Kidney (tissue), 14 donors: ENCODE data around the gene KRT24. TPM values are rescaled to one million over a fixed set of nuclear protein-coding genes. Genes with fewer than 3 reads are reported as not detected.

Experiments used
- DNase-seq, 5 donors: peaks; one replicate each; pipeline ENCODE4 v3.0.0-alpha.2; 2013 to 2020
- FAIRE-seq: peaks from 2 replicates; lab custom pipeline; 2012; peaks lifted over from hg19 to GRCh38; lab: Jason Lieb, UNC
- H3K27ac ChIP-seq, 2 donors: one replicate each; pipeline ENCODE4 v1.7.0; 2013; ENCODE audit warnings: low read depth in 2 of 2, low read length in 2 of 2, inconsistent platforms in 1 of 2
- H3K27me3 ChIP-seq: one replicate; pipeline ENCODE4 v1.7.1; 2013; ENCODE audit warnings: low read length, inconsistent platforms; ENCODE audit not compliant: control insufficient read depth, insufficient read depth
- H3K36me3 ChIP-seq, 3 donors: one replicate each; pipeline versions ENCODE4 v1.7.0 to v1.7.1; 2013; ENCODE audit warnings: low read length in 3 of 3, control low read depth in 1 of 3, inconsistent platforms in 1 of 3; ENCODE audit not compliant: insufficient read depth in 3 of 3, control insufficient read depth in 2 of 3
- H3K4me1 ChIP-seq, 3 donors: one replicate each; pipeline versions ENCODE4 v1.7.0 to v1.7.1; 2013; ENCODE audit warnings: low read length in 3 of 3, inconsistent platforms in 1 of 3, low read depth in 1 of 3; ENCODE audit not compliant: control insufficient read depth in 2 of 3, insufficient read depth in 2 of 3
- H3K4me3 ChIP-seq, 3 donors: one replicate each; pipeline versions ENCODE4 v1.7.0 to v1.8.1; 2013; ENCODE audit warnings: low read length in 3 of 3, control low read depth in 1 of 3, inconsistent platforms in 1 of 3
- H3K9ac ChIP-seq, 3 donors: one replicate each; pipeline versions ENCODE4 v1.7.0 to v1.7.1; 2013; ENCODE audit warnings: low read length in 3 of 3, control low read depth in 1 of 3, inconsistent platforms in 1 of 3
- H3K9me3 ChIP-seq, 3 donors: one replicate each; pipeline versions ENCODE4 v1.7.0 to v1.7.1; 2013; ENCODE audit warnings: low read length in 3 of 3, control low read depth in 1 of 3, inconsistent platforms in 1 of 3; ENCODE audit not compliant: control insufficient read depth in 2 of 3, insufficient read depth in 1 of 3
- CTCF ChIP-seq: IDR thresholded peaks from 3 replicates; pipeline ENCODE4 v1.5.1; 2012; ENCODE audit warnings: mild to moderate bottlenecking, moderate library complexity, borderline replicate concordance; ENCODE audit not compliant: insufficient read depth; ENCODE audit errors: extremely low read depth
- intact Hi-C: fragments of 100-400 bp; cut with DNase I; formaldehyde crosslinking; loops from one replicate; pipeline ENCODE4 v1.11.1; 2022
- polyA plus RNA-seq: library from polyadenylated mRNA; stranded (reverse); fragments of 350-450 nt; fragmentation: Illumina TruSeq; extraction: RNeasy Lipid Tissue Mini Kit (QIAGEN cat#74804); gene quantifications from one replicate; pipeline ENCODE4 v1.2.3, GENCODE V29; 2014; ENCODE audit warnings: low read depth, low replicate concordance; ENCODE audit not compliant: insufficient read depth
- total RNA-seq: library from RNA; stranded (reverse); fragmentation: NEBNext Ultra II Directional; extraction: Animal tissue kit (Norgen Biotek cat#: 25700); gene quantifications from one replicate; pipeline ENCODE4 v1.2.1, GENCODE V29; 2021
- donor health status: control.
- donor health status: control.
- donor health status: control.
- donor health status: control.
- donor health status: control.
- donor health status: DM: yes; HTN: yes; CAD: no.
- donor health status: Normal renal cell carcinoma (clear cell type).

Gene KRT24
- total and polyA plus RNA-seq, 2 donors from 2014 or later: 0.31 TPM; not detected in 1

DNA sequence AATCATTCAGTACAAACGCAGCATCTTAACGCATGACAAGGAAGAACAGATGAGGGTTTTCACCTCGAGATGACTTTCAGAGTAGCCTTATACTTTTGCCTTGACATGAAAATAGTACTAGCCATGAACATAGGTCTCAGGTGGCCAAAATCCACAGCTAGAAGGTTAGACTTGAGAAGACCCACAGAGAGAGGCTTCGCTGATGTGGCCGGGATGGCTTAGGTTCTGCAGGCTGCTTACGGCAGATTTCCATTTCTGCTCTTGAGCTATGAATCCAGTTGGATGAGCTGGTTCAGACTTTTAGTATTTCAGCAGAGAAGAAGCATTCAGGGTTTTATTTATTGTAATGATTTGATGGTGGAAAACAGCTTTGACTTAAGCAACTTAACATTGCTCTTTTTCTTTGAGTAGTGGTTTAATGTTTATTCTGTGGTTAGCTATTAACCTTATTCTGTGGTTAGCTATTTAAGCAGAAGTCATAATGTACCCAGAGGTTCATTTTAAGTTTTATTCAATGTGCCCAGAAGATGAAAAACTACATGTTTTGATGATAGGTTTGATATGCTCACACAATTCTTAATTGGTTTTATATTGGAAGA is 7.6 kb downstream of the KRT24 start:
- FAIRE-seq (no peak), DNase-seq (peak in 1 of 5 donors; percentile 48)
- intact Hi-C loops: no loop called here
- no peak overlapping the region for H3K9ac ChIP-seq
- H3K27ac ChIP-seq: peak overlapping the region; percentile 40 to 55
- no peak for TF ChIP-seq CTCF
- H3K4me3 ChIP-seq: peak overlapping the region in 1 of 3 donors; percentile 33
- H3K9me3 ChIP-seq: no peaks in the 10 kb centered on the region
- H3K4me1 ChIP-seq: peaks cover 0 to 19% (median 5%) of the 10 kb centered on the region in 3 donors
- no peaks in the 10 kb centered on the region for H3K27me3 ChIP-seq
- H3K36me3 ChIP-seq: no peaks in the 10 kb centered on the region

DNA sequence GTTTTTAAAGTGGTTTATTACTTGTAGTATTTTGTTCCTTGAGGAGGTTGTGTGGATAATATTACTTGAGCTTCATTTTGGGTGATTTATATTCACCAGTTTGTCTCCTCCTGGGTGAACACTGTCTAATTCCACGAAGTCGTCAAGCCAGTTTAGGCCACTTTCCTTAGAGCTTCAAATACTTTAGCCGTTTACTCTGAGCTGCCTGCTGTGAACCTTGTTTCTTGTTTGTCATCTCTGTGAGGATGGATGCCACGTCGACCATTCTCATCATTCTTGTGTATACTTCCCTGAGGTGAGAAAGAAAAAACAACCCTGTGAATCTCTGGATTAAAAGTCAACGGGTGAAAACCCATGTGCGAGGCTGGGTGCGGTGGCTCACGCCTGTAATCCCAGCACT is 9.0 kb downstream of the KRT24 start:
- H3K9me3 ChIP-seq: no peaks in the 10 kb centered on the region
- no peak for TF ChIP-seq CTCF
- H3K9ac ChIP-seq: no peak overlapping the region
- FAIRE-seq (no peak), DNase-seq (peak in 2 of 5 donors; percentile 43 to 59)
- H3K4me1 ChIP-seq: peaks cover 0 to 19% (median 5%) of the 10 kb centered on the region in 3 donors
- H3K36me3 ChIP-seq: no peaks in the 10 kb centered on the region
- H3K4me3 ChIP-seq: no peak overlapping the region
- no peaks in the 10 kb centered on the region for H3K27me3 ChIP-seq
- intact Hi-C loops: no loop called here
- no peak overlapping the region for H3K27ac ChIP-seq

- no peak overlapping the region for H3K9ac ChIP-seq
- H3K27ac ChIP-seq: no peak overlapping the region
- no peaks in the 10 kb centered on the region for H3K9me3 ChIP-seq
- intact Hi-C loops: no loop called here
- DNase-seq (no peak), FAIRE-seq (no peak)
- H3K4me1 ChIP-seq: no peaks in the 10 kb centered on the region
- no peaks in the 10 kb centered on the region for H3K27me3 ChIP-seq
- no peak for TF ChIP-seq CTCF
- H3K36me3 ChIP-seq: no peaks in the 10 kb centered on the region
- H3K4me3 ChIP-seq: no peak overlapping the region
Observed at GRCh38 chr17:40687106-40687505, 16.4 kb downstream of the KRT24 start.

DNA sequence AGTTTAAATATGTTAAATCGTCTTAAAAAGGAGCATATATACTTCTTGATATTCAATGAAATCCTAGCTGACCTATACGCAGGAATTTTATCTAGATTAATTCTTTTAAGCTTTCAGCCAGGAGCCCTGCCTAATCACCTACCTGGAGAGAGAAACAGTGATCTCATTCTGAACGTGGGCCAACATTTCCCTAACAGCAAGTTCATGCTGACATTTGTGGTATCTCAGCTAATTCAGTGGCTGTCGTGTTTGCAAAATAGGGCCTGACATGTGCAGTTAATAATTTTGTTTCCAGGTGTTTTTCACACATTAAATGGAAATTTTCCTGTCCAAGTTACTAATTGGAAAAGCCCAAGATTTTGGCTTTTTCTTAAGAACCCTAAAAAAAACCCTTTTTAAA is 17.4 kb downstream of the KRT24 start:
- no peak for FAIRE-seq
- H3K9ac ChIP-seq: no peak overlapping the region
- H3K27ac ChIP-seq: no peak overlapping the region
- TF ChIP-seq CTCF: no peak
- intact Hi-C loops: no loop called here
- H3K36me3 ChIP-seq: no peaks in the 10 kb centered on the region
- H3K4me3 ChIP-seq: no peak overlapping the region
- DNase-seq: no peak
- H3K4me1 ChIP-seq: no peaks in the 10 kb centered on the region
- H3K27me3 ChIP-seq: no peaks in the 10 kb centered on the region
- H3K9me3 ChIP-seq: no peaks in the 10 kb centered on the region
